ENCODE results near the gene CD247.

Gene CD247

GRCh38 chr1:167419245-167419644 lies 99.1 kb downstream of the CD247 start:
- in situ Hi-C loops (cut with MboI; ENCODE audit: low sequenced_read_pairs), result no loop called here

DNA sequence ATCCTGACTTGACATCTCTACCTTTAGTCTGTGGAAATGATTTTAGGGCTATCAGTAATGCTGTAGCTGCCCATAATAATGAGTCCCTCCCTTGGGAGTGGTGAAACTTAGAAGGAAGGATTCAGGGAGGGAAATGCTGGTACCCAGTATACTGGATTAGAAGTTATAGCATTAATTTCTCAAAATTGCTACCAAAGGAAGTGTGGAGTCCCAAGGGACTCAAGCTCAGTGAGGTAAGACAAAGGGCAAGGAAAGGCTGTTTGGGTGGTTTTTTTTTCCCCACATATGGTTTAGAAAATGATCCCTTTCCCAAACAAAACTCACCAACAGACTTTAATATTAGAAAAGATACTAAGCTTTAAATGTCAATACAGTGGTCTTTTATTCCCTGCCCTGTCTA lies 99.9 kb downstream of the CD247 start:
- in situ Hi-C loops (cut with MboI; ENCODE audit: low sequenced_read_pairs), result no loop called here

DNA sequence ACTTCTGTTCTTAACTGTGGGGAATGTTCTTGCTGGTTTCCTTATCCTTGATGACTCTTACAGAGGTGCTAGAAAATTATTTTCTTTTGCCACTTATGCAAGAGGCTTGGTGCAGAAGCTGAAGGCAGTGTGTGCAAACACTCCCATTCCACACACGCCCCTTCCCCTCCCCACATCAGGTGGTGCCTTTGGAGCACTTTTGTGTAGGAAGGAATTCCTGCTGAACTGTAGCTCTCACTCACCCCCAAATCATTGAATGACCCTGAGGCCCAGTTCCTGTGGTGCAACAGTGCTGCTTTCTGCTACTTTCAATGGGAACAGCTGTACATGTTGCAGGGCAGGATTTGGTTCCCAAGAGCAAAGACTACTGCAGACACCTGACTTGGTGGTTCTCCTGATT lies 101.8 kb downstream of the CD247 start:
- in situ Hi-C loops (cut with MboI; ENCODE audit: low sequenced_read_pairs), result no loop called here

DNA sequence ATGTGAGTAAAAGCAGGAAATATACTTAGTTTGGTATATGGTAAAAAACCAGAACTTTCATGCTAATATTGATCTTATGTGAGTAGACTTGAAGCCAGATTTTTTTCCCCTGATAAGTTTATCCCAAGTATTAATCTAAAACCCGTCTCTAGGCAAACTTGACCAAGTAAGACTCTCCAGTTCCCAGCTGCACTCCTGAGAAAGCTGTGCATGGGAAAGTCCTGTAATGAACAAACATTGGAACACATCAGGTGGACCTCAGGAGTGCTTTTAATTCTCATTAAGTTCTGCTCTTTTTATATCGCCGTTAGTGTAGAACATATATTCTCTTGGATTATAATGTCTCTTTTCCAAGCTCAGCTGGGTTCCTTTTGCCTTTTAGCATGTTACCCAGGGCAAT lies 105.0 kb downstream of the CD247 start:
- in situ Hi-C loops (cut with MboI; ENCODE audit: low sequenced_read_pairs), result no loop called here

DNA sequence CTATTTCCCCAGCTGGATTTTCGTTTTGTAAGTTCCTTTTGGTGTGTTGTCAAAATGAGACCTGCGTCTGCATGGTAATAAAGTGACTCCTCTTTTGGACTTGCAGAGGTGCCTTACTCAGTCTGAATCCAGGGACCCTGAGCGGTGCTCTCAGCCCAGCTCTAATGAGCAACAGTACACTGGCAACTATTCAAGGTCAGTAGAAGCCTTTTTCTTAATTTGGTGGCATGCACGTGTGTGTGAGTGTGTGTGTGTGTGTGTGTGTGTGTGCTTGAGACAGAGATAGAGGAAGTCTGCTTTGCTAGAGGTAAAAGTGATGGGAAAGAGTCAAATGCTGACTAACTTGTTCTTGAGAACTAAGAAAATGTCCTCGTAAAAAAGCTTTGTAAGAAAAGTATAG lies 105.4 kb downstream of the CD247 start:
- in situ Hi-C loops (cut with MboI; ENCODE audit: low sequenced_read_pairs), result no loop called here

DNA sequence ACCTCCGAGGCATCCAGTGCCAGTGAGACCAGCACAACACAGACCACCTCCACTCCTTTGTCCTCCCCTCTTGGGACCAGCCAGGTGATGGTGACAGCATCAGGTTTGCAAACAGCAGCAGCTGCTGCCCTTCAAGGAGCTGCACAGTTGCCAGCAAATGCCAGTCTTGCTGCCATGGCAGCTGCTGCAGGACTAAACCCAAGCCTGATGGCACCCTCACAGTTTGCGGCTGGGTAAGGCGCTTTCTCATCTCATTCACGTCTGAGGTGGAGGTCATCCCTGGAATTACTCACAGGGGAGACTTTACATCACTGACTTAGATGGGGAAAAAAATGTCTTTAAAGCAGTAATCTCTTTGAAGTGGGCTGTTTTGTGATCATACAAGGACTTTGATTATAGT lies 106.3 kb downstream of the CD247 start:
- in situ Hi-C loops (cut with MboI; ENCODE audit: low sequenced_read_pairs), result no loop called here

DNA sequence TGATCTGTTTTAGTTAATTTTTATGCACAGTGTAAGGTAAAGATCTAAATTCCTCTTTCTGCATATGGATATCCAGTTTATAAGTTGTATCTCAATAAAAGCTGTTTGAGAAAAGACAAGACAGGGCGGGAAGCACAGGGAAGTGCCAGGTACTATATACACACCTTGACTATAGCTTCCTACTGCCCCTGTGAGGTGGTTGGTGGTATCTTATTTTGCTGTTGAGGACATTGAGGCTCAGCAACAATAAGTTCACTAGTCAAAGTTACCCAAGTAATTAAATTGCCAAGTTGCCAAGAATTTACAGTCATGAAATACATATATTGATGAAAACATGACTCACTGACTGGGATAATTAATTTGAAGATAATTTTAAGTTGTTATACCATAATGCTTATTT lies 109.1 kb downstream of the CD247 start:
- in situ Hi-C loops (cut with MboI; ENCODE audit: low sequenced_read_pairs), result no loop called here

DNA sequence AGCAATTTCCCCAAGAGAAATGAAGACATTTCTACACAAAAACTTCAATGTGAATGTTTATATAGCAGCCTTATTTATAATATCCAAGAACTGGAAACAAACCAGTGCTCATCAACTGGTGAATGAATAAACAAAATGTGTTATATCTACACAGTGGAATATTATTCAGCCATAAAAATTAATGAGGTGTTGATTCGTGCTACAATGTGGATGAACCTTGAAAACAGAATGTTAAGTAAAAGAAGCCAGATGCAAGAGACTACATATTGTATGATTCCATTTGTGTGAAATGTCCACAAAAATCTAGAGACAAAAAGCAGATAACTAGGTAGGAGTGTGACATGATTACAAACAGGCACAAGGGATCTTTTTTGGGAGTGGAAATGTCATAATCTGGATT lies 110.0 kb downstream of the CD247 start:
- in situ Hi-C loops (cut with MboI; ENCODE audit: low sequenced_read_pairs), result no loop called here

DNA sequence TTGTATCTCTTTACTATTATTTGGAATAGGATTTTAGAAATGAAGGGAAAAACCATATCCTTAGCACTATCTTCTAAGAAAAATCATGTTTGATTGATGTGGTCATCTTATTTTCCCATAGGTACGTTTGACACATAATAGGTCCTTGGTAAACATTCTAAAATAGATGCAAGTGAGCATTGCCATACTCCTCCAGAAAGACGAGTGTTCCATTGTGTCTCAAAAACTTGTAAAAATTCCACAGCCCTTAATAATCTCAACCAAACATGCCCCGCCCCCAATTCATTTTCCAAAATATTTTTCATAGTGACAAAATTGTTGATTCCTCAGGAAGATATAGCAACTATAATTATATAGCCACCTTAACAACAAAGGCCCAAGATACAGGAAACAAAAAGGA lies 113.4 kb downstream of the CD247 start:
- in situ Hi-C loops (cut with MboI; ENCODE audit: low sequenced_read_pairs), result no loop called here

GRCh38 chr1:167404161-167404888 lies 114.0 kb downstream of the CD247 start:
- in situ Hi-C loops (cut with MboI; ENCODE audit: low sequenced_read_pairs), result no loop called here

DNA sequence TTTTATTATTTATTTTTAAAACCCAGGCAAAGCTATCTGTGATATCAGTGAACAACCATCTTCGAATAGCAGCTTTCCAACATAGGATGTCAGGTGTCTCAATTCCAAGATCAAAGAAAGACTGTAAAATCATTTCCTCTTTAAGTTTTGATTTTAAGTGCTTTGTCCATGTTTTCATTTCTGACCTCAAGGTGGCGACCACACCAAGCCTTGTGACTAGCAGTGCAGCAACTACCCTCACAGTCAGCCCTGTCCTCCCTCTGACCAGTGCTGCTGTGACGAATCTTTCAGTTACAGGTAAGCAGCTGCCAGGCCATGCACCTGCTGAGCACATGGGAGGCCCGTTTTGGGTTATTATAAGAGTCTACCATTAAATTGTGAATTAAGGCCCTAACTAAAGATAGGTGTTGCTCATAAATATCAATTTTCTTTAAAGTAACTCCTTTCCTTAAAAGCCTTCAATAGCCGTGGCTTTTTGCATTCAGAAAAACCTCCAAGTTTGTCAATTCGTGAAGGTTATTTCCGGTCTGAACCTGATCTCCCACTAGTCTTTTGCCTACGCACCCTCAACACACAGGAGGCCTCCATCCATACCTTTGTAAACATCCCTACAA lies 117.0 kb downstream of the CD247 start:
- in situ Hi-C loops (cut with MboI; ENCODE audit: low sequenced_read_pairs), result no loop called here

GRCh38 chr1:167400359-167400953 lies 117.9 kb downstream of the CD247 start:
- in situ Hi-C loops (cut with MboI; ENCODE audit: low sequenced_read_pairs), result no loop called here

GRCh38 chr1:167392200-167392696 lies 126.1 kb downstream of the CD247 start:
- in situ Hi-C loops (cut with MboI; ENCODE audit: low sequenced_read_pairs), result no loop called here

- in situ Hi-C loops (cut with MboI; ENCODE audit: low sequenced_read_pairs), result no loop called here
Observed at GRCh38 chr1:167388976-167389375, 129.4 kb downstream of the CD247 start.

DNA sequence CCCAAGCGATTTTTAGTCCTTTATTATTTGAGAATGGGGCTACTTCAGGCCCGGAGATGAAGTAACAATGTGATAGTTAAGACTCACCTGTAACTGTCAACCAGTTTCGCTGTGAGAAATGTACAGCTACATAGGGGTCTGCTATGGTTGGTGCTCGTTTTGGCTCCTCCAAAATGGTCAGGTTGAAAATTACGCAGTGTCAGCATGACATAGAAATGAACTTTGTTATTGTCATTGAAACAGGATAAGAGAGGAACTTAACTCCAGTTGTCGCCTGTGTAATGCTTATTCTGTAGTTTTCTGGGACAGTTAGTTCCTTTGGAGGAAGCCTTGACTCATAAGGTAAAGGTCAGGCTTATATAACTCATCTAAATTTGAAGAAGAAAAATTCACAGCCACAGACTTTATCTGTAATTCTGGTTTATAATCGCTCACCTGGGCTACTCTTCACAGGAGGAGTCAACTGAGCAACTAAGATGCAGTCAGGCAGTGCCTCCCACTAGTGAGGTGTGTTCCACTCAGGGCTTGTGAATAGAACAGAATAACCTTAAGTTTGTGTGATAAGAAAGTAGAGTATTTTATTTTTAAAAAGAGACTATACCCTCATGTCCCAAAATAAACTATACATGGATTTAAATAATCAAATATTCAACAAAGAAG lies 130.9 kb downstream of the CD247 start:
- in situ Hi-C loops (cut with MboI; ENCODE audit: low sequenced_read_pairs), result no loop called here

Measured in hTERT RPE-1 (cell line).